Left ventricle myocardium inferior (tissue), 1 donor: ENCODE measurements around the gene TMEM89. TPM values are rescaled to one million over a fixed set of nuclear protein-coding genes. Genes with fewer than 3 reads are reported as not detected.

Experiments
- DNase-seq: peaks from one replicate; pipeline ENCODE4 v3.0.0-alpha.2; 2020
- H3K27ac ChIP-seq: fragments of 200-600 bp; replicated peaks from 2 replicates; pipeline ENCODE4 v1.8.0; 2021
- H3K27me3 ChIP-seq: fragments of 200-600 bp; 2 replicates; pipeline ENCODE4 v1.8.0; 2021; ENCODE audit warnings: low read depth
- H3K36me3 ChIP-seq: fragments of 200-600 bp; 2 replicates; pipeline ENCODE4 v1.8.0; 2021
- H3K4me1 ChIP-seq: fragments of 200-600 bp; 2 replicates; pipeline ENCODE4 v1.8.0; 2021
- H3K4me3 ChIP-seq: fragments of 200-600 bp; 2 replicates; pipeline ENCODE4 v1.8.0; 2021; ENCODE audit warnings: mild to moderate bottlenecking, moderate library complexity
- H3K9me3 ChIP-seq: fragments of 200-600 bp; replicated peaks from 2 replicates; pipeline ENCODE4 v1.8.0; 2021
- CTCF ChIP-seq: fragments of 200-600 bp; IDR thresholded peaks from 2 replicates; pipeline ENCODE4 v1.8.0; 2021; ENCODE audit warnings: antibody characterized with exemption, mild to moderate bottlenecking, borderline replicate concordance
- intact Hi-C: fragments of 100-400 bp; cut with micrococcal nuclease; formaldehyde crosslinking; loops from one replicate; pipeline ENCODE4 v1.11.0; 2022
- long read RNA-seq: library from polyadenylated mRNA; unstranded; transcript quantifications from one replicate; pipeline ENCODE4 v2.0.0, GENCODE V29; 2021
- total RNA-seq: library from RNA; stranded (reverse); fragmentation: NEBNext Ultra II Directional; extraction: Animal tissue kit (Norgen Biotek cat#: 25700); gene quantifications from one replicate; pipeline ENCODE4 v1.2.1, GENCODE V29; 2021
- donor health status: DM: no; HTN: yes; CAD: no; lungs with severe emphysema.

The TMEM89 gene, protein sequence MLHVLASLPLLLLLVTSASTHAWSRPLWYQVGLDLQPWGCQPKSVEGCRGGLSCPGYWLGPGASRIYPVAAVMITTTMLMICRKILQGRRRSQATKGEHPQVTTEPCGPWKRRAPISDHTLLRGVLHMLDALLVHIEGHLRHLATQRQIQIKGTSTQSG
- not detected for total RNA-seq
- long read RNA-seq: 0 reads

DNA sequence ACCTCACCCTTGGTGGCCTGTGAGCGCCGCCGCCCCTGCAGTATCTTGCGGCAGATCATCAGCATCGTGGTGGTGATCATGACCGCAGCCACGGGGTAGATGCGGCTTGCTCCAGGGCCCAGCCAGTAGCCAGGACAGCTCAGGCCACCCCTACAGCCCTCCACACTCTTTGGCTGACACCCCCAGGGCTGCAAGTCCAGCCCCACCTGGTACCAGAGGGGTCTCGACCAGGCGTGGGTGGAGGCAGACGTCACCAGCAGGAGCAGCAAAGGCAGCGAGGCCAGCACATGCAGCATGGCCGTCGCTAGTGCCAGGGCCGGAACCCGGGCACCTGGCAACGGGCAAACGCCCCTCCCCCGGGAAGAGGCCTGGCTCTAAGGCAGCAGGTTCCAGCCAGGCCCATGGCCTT, at the start of gene TMEM89:
TSS of gene TMEM89 (minus strand) at position 309 of the 409 bp plus-strand sequence. CDS start at position 296, 13 bp downstream.
- Histone ChIP-seq H3K36me3 (peaks cover 16% of the 10 kb centered on the region), H3K4me3 (no peak within 1 kb of the TSS), H3K27me3 (no peaks in the 10 kb centered on the region), H3K27ac (no peak within 1 kb of the TSS), H3K4me1 (no peaks in the 10 kb centered on the region), H3K9me3 (peaks cover 25% of the 10 kb centered on the region)
- intact Hi-C loops: no loop called here
- TF ChIP-seq CTCF: no peak
- no peak for DNase-seq

GRCh38 chr3:48664929-48665328, 43.4 kb upstream of the TMEM89 start:
- intact Hi-C loops: no loop called here
- DNase-seq: no peak
- Histone ChIP-seq H3K4me1 (peaks cover 33% of the 10 kb centered on the region), H3K9me3 (no peaks in the 10 kb centered on the region), H3K36me3 (no peaks in the 10 kb centered on the region), H3K27ac (no peak overlapping the region), H3K4me3 (no peak overlapping the region), H3K27me3 (peaks cover 44% of the 10 kb centered on the region)
- no peak for TF ChIP-seq CTCF

DNA sequence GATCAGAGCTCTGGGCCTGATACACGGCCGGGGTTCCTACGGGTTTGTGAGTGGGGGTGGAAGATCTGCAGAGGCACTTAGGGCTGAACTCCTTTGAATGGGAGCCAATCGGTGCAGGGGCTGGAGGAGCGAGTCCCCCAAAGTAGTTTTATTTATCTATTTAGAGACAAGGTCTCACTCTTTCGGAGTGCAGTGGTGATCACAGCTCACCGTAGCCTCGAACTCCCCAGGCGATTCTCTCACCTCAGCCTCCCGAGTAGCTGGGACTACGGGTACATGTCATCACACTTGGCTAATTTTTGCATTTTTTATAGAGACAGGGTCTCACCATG, 42.7 kb upstream of the TMEM89 start:
- peak overlapping the region; percentile 81 for H3K27ac ChIP-seq
- H3K4me1 ChIP-seq: peaks cover 33% of the 10 kb centered on the region
- DNase-seq: no peak
- peak overlapping the region; percentile 68 for H3K4me3 ChIP-seq
- intact Hi-C loops: no loop called here
- H3K27me3 ChIP-seq: peaks cover 50% of the 10 kb centered on the region
- H3K36me3 ChIP-seq: no peaks in the 10 kb centered on the region
- TF ChIP-seq CTCF: peak; percentile 13
- no peaks in the 10 kb centered on the region for H3K9me3 ChIP-seq

- intact Hi-C loops: no loop called here
- Histone ChIP-seq H3K27me3 (peaks cover 50% of the 10 kb centered on the region), H3K36me3 (no peaks in the 10 kb centered on the region), H3K9me3 (no peaks in the 10 kb centered on the region), H3K4me3 (peak overlapping the region; percentile 68), H3K27ac (peak overlapping the region; percentile 81), H3K4me1 (peaks cover 33% of the 10 kb centered on the region)
- peak; percentile 86 for DNase-seq
- peak; percentile 69 for TF ChIP-seq CTCF
Observed at GRCh38 chr3:48663489-48664312, 42.1 kb upstream of the TMEM89 start.

- DNase-seq: peak; percentile 33
Observed at GRCh38 chr3:48662753-48663488, 41.4 kb upstream of the TMEM89 start, which contains the start of gene CELSR3. Gene CELSR3 (minus strand): TSS chr3:48662886. CDS start chr3:48662634, 252 bp downstream.

More at GRCh38 chr3:48662753-48663488, 41.4 kb upstream of the TMEM89 start, which contains the start of gene CELSR3:
- intact Hi-C loops: no loop called here
- peak within 1 kb of the TSS; percentile 81 for H3K27ac ChIP-seq
- H3K4me1 ChIP-seq: peaks cover 33% of the 10 kb centered on the region
- no peaks in the 10 kb centered on the region for H3K9me3 ChIP-seq
- H3K27me3 ChIP-seq: peaks cover 50% of the 10 kb centered on the region
- TF ChIP-seq CTCF: no peak
- no peaks in the 10 kb centered on the region for H3K36me3 ChIP-seq
- H3K4me3 ChIP-seq: peak within 1 kb of the TSS; percentile 68
